ENCODE data around the gene ENOX2.
A peak's percentile ranks its signal among the peaks of the same experiment; 100 is the strongest.
"Not testable (repeated sequence)": the region's sequence is repeated elsewhere in the genome, so short reads cannot be mapped to it uniquely, and the experiment has no call there.

Gene ENOX2

GRCh38 chrX:130829526-130830515, 73.2 kb downstream of the ENOX2 start:
- DNase-seq: no peak

DNA sequence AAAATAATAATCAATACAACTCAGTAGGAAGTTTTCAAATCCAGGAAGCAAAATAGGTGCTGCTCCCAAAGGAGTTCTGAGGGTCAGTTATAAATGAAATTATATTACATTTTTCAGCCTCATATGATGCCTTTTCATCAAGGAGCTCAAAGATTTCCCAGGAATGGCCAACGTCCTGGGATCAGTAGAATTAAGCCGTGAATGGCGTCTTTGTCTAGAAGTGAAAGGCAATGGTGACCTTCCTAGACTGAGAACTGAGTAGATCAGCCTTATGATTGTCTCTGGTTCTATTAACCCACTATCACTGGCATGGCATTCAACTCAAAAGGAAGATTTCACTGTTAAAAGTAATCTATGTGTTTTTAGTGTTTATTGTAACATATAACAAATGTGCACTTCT, 74.4 kb downstream of the ENOX2 start:
- intact Hi-C loops (cut with DNase I): no loop called here
- no peak for DNase-seq

More at GRCh38 chrX:130829526-130830515, 73.2 kb downstream of the ENOX2 start:
- intact Hi-C loops (cut with DNase I): no loop called here

DNA sequence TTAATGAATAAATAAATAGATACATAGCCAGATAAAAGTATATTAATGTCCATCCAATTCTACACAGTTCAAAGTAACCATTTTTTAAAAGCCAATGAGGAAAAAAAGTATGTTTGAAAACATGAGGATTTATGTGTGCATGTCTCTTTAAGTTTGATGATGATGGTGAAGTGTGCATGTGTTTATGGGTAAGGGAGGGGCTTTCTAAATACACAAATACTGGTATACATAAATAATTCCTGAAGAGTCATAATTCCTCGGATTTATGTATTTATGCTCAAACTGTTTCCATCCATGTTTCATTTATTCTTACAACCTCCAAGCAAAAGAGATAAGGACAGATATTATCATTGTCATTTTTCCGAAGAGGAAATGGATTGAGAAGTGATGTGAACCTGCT, 75.4 kb downstream of the ENOX2 start:
- no peak for DNase-seq
- intact Hi-C loops (cut with DNase I): no loop called here

DNA sequence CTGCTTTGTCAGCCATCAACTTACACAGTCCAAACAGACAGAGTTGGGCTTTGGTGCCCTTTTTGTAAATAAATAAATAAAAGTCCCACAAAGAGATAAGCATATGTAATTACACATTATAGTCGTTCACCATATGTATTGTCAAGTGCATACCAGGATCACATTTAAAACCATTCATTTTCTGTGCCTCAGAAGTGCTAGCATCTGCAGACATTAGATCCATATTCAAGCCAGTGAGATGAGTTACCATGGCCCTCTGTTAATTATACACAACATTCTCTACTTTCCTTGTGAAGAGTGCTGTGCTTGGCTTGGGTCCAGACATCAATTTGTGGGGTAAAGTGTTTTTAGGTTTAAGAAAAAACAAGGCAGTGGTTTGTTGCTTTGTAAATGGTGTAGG, 76.8 kb downstream of the ENOX2 start:
- intact Hi-C loops (cut with DNase I): no loop called here
- DNase-seq: no peak

DNA sequence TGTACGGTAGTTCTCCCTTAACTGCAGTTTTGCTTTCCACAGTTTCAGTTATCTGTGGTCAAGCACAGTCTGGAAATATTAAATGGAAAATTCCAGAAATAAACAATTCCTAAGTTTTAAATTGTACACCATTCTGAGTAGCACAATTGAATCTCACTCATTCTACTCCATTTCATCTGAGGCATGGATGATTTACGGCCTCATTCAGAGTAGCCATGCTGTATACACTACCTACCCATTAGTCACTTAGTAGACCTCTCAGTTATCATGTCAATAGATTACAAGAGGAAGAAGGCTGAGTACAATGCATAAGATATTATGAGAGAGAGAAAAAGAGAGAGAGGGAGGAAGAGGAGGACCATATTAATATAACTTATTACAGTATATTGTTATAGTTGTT, 77.5 kb downstream of the ENOX2 start:
- DNase-seq: no peak
- intact Hi-C loops (cut with DNase I): no loop called here

DNA sequence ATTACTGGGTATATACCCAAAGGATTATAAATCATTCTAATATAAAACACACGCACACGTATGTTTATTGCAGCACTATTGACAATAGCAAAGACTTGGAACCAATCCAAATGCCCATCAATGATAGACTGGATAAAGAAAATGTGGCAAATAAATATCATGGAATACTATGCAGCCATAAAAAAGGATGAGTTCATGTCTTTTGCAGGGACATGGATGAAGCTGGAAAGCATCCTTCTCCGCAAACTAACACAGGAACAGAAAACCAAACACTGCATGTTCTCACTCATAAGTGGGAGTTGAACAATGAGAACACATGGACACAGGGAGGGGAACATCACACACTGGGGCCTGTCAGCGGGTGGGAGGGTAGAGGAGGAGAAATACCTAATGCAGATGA, 83.6 kb downstream of the ENOX2 start:
- intact Hi-C loops (cut with DNase I); DNase-seq: not testable (repeated sequence)

- DNase-seq: peak in 1 of 10 donors; percentile 45
- intact Hi-C loops (cut with DNase I): not testable (repeated sequence)
Measured at GRCh38 chrX:130813932-130814331, 89.1 kb downstream of the ENOX2 start.

- DNase-seq: peak in 2 of 10 donors; percentile 38 to 59
- intact Hi-C loops (cut with DNase I): no loop called here
Measured at GRCh38 chrX:130810561-130810960, 92.4 kb downstream of the ENOX2 start.

GRCh38 chrX:130805903-130806302, 97.1 kb downstream of the ENOX2 start:
- intact Hi-C loops (cut with DNase I): no loop called here
- DNase-seq: no peak

DNA sequence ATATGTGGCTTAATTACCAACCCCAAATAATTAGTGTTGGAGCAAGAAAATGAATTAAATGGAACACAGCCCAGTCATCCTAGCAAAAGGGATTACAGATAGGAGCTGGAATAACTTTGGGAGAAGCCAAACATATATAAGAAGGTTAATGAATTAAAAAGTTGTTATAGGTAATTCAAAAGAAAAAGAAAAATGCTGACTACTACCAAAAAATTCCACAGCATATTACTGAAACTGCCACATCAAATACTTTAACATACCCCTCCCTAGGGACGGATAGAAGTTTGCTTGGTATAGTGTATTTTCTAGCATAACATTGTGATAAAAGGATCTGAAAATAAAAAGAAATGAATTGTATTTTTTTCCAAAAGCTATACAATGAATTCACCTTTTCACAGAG, 99.5 kb downstream of the ENOX2 start:
- intact Hi-C loops (cut with DNase I): no loop called here

GRCh38 chrX:130801901-130802300, 101.1 kb downstream of the ENOX2 start:
- intact Hi-C loops (cut with DNase I): no loop called here

More for the DNA sequence above, 99.5 kb downstream of the ENOX2 start:
- no peak for DNase-seq

DNA sequence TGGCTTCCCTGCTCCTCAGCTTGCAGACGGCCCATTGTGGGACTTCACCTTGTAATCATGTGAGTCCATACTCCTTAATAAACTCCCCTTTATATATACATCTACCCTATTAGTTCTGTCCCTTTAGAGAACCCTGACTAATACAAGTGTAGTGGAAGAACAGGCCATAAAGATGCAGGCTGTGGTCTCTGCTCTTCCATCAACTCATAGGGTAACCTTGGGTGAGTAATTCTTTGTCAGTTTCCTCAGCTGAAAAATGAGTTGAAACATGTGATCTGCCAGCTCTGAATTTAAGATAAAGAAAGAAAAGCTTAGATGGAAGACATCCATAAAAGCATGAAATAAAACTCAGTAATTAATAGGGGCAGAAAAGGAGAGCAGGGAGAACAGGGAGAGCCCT, 103.6 kb downstream of the ENOX2 start:
- intact Hi-C loops (cut with DNase I): no loop called here
- no peak for DNase-seq

More at GRCh38 chrX:130801901-130802300, 101.1 kb downstream of the ENOX2 start:
- DNase-seq: no peak

- intact Hi-C loops (cut with DNase I): no loop called here
- DNase-seq: no peak
Measured at GRCh38 chrX:130793975-130794374, 109.0 kb downstream of the ENOX2 start.

- DNase-seq; intact Hi-C loops (cut with DNase I): not testable (repeated sequence)
Measured at GRCh38 chrX:130791870-130792269, 111.1 kb downstream of the ENOX2 start.

DNA sequence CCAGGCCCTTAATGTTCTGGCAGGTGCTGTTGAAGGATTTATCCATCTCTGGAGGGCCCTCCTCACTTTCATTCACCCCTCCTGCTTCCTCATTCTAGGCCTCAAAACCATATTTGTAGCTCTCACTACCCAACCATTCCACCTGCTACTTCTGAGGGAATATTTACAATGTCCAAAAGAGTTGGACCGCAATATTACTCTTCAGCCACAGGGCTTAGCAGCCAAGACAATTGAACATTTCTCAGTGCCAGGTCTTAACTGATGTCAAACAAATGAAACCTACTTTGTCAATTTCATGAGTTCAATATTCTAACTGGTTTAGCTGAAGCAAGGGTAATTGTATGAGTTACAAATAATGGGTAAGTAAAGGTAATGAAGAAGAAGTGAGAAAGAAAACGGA, 113.2 kb downstream of the ENOX2 start:
- intact Hi-C loops (cut with DNase I): no loop called here

DNA sequence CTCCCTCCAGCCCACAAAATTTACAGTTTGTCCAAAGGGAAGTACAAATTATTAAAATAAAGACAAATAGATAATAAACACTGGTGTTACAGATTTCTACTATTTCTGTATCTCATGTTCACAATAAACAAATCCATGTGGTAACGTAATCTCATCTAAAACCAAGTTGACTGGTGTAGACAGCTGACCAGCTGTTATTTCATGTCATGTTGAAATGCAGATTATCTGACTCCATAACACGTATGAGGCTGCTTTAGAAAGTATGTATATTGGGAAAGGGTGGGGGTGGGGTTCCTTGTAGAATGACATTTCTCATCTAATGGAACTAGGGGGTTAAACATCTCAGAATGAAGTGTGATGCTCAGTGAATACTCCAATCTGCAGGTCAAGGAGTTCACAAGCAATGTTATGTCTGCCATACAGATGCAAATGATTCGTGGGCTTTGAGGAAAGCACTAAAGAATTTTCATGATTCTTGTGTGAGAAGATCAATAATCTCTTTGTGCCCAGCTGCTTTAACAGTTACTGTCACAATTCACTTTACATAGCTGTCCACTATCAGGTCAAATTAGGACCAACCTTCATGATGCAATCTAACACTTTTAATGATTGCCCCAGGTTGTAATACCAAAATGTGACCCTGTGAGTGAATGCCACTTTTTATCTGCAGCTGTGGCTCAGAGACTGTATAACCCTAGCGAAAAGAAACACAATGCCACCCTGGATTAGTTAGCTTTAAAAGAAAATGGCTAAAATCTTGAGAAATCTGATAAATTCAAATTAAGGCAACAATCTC, 114.0 kb downstream of the ENOX2 start:
- intact Hi-C loops (cut with DNase I): no loop called here
- no peak for DNase-seq

More for the DNA sequence above, 113.2 kb downstream of the ENOX2 start:
- no peak for DNase-seq

- intact Hi-C loops (cut with DNase I): no loop called here
- no peak for DNase-seq
Measured at GRCh38 chrX:130786030-130786429, 117.0 kb downstream of the ENOX2 start.

- intact Hi-C loops (cut with DNase I): no loop called here
- no peak for DNase-seq
Measured at GRCh38 chrX:130778773-130779172, 124.2 kb downstream of the ENOX2 start.

- no peak for DNase-seq
- intact Hi-C loops (cut with DNase I): no loop called here
Measured at GRCh38 chrX:130775849-130776248, 127.2 kb downstream of the ENOX2 start.

- intact Hi-C loops (cut with DNase I): no loop called here
- no peak for DNase-seq
Measured at GRCh38 chrX:130772776-130773143, 130.2 kb downstream of the ENOX2 start.

GRCh38 chrX:130772105-130772775, 130.8 kb downstream of the ENOX2 start:
- no peak for DNase-seq
- intact Hi-C loops (cut with DNase I): no loop called here
